ENCODE results near the gene MAPK6. TPM values are rescaled to one million over a fixed set of nuclear protein-coding genes. Genes with fewer than 3 reads are reported as not detected.
"Not testable (repeated sequence)": the region's sequence is repeated elsewhere in the genome, so short reads cannot be mapped to it uniquely, and the experiment has no call there.

The MAPK6 gene
- total RNA-seq, 1 donor: 88.9 TPM

GRCh38 chr15:52096536-52096935, 77.5 kb downstream of the MAPK6 start:
- not testable (repeated sequence) for H3K27me3 ChIP-seq (ENCODE audit: insufficient read depth, low read length); H3K9me3 ChIP-seq (ENCODE audit: low read depth, low read length); H3K4me3 ChIP-seq (ENCODE audit: low read length)
- H3K4me1 ChIP-seq (ENCODE audit: insufficient read depth, low read length): peaks cover 15% of the 10 kb centered on the region

- Histone ChIP-seq H3K27me3 (ENCODE audit: insufficient read depth, low read length) (no peaks in the 10 kb centered on the region), H3K4me1 (ENCODE audit: insufficient read depth, low read length) (peaks cover 18% of the 10 kb centered on the region), H3K4me3 (ENCODE audit: low read length) (no peak overlapping the region), H3K9me3 (ENCODE audit: low read depth, low read length) (no peaks in the 10 kb centered on the region)
Observed at GRCh38 chr15:52097180-52097579, 78.2 kb downstream of the MAPK6 start.

DNA sequence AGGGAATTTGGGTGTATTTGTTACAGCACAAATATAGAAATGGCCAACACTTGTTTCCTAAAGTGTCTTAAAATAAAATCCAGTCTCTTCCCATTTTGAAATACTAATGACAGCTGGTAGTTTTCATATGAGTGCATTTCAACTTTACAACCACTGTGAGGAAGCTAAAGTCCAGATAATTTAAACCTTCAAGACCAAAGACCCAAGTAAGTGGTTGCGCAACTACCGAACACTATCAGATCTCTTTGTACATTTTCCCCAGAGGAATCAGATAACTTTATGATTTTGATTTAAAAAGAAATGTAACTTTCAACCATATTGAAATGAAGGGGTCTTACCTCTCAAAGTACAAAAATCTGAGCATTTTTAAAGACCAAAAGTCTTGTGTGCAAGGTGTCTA, 79.3 kb downstream of the MAPK6 start:
- H3K9me3 ChIP-seq (ENCODE audit: low read depth, low read length): no peaks in the 10 kb centered on the region
- no peaks in the 10 kb centered on the region for H3K27me3 ChIP-seq (ENCODE audit: insufficient read depth, low read length)
- peaks cover 17% of the 10 kb centered on the region for H3K4me1 ChIP-seq (ENCODE audit: insufficient read depth, low read length)
- H3K4me3 ChIP-seq (ENCODE audit: low read length): no peak overlapping the region

- H3K9me3 ChIP-seq (ENCODE audit: low read depth, low read length): no peaks in the 10 kb centered on the region
- H3K4me1 ChIP-seq (ENCODE audit: insufficient read depth, low read length): peaks cover 9% of the 10 kb centered on the region
- H3K27me3 ChIP-seq (ENCODE audit: insufficient read depth, low read length): no peaks in the 10 kb centered on the region
- no peak overlapping the region for H3K4me3 ChIP-seq (ENCODE audit: low read length)
Observed at GRCh38 chr15:52099651-52100272, 80.7 kb downstream of the MAPK6 start.

DNA sequence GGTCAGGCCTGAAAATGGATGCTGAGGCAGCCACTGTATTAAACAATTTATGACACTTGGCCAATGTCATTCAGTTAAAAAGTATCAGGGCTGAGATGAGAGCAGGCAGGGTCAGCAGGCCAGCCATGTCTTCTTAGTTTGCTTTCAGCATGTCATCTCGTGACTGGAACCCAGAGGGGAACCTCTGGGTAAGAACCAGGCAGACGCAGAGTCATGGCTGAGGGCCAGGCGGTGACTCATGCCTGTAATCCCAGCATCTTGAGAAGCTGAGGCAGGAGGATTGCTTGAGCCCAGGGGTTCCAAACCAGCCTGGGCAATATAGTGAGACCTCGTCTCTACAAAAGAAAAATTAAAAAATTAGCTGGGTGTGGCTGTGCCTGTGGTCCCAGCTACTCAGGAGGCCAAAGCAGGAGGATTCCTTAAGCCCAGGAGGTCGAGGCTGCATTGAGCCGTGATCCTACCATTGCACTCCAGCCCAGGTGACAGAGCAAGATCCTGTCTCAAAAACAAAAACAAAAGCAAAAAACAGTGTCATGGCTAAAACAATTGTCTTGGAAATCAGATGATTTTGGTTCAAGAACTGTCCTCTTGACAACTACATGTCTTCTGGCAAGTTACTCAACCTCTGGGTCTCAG, 81.9 kb downstream of the MAPK6 start:
- Histone ChIP-seq H3K9me3 (ENCODE audit: low read depth, low read length) (no peaks in the 10 kb centered on the region), H3K27me3 (ENCODE audit: insufficient read depth, low read length) (no peaks in the 10 kb centered on the region), H3K4me3 (ENCODE audit: low read length) (no peak overlapping the region), H3K4me1 (ENCODE audit: insufficient read depth, low read length) (peaks cover 15% of the 10 kb centered on the region)

- peaks cover 17% of the 10 kb centered on the region for H3K4me1 ChIP-seq (ENCODE audit: insufficient read depth, low read length)
- H3K9me3 ChIP-seq (ENCODE audit: low read depth, low read length): no peaks in the 10 kb centered on the region
- H3K27me3 ChIP-seq (ENCODE audit: insufficient read depth, low read length): no peaks in the 10 kb centered on the region
- H3K4me3 ChIP-seq (ENCODE audit: low read length): no peak overlapping the region
Observed at GRCh38 chr15:52101542-52102323, 82.7 kb downstream of the MAPK6 start.

GRCh38 chr15:52102463-52102862, 83.4 kb downstream of the MAPK6 start:
- Histone ChIP-seq H3K4me1 (ENCODE audit: insufficient read depth, low read length) (peaks cover 14% of the 10 kb centered on the region), H3K27me3 (ENCODE audit: insufficient read depth, low read length) (no peaks in the 10 kb centered on the region), H3K9me3 (ENCODE audit: low read depth, low read length) (no peaks in the 10 kb centered on the region), H3K4me3 (ENCODE audit: low read length) (no peak overlapping the region)

- Histone ChIP-seq H3K4me3 (ENCODE audit: low read length) (no peak overlapping the region), H3K4me1 (ENCODE audit: insufficient read depth, low read length) (peaks cover 14% of the 10 kb centered on the region), H3K9me3 (ENCODE audit: low read depth, low read length) (no peaks in the 10 kb centered on the region), H3K27me3 (ENCODE audit: insufficient read depth, low read length) (no peaks in the 10 kb centered on the region)
Observed at GRCh38 chr15:52103217-52104207, 84.5 kb downstream of the MAPK6 start.

- Histone ChIP-seq H3K9me3 (ENCODE audit: low read depth, low read length) (no peaks in the 10 kb centered on the region), H3K4me3 (ENCODE audit: low read length) (no peak overlapping the region), H3K4me1 (ENCODE audit: insufficient read depth, low read length) (peaks cover 14% of the 10 kb centered on the region), H3K27me3 (ENCODE audit: insufficient read depth, low read length) (no peaks in the 10 kb centered on the region)
Observed at GRCh38 chr15:52104532-52105004, 85.5 kb downstream of the MAPK6 start.

- H3K9me3 ChIP-seq (ENCODE audit: low read depth, low read length): no peaks in the 10 kb centered on the region
- no peak overlapping the region for H3K4me3 ChIP-seq (ENCODE audit: low read length)
- H3K4me1 ChIP-seq (ENCODE audit: insufficient read depth, low read length): peaks cover 14% of the 10 kb centered on the region
- H3K27me3 ChIP-seq (ENCODE audit: insufficient read depth, low read length): peaks cover 4% of the 10 kb centered on the region
Observed at GRCh38 chr15:52105846-52106245, 86.8 kb downstream of the MAPK6 start.

DNA sequence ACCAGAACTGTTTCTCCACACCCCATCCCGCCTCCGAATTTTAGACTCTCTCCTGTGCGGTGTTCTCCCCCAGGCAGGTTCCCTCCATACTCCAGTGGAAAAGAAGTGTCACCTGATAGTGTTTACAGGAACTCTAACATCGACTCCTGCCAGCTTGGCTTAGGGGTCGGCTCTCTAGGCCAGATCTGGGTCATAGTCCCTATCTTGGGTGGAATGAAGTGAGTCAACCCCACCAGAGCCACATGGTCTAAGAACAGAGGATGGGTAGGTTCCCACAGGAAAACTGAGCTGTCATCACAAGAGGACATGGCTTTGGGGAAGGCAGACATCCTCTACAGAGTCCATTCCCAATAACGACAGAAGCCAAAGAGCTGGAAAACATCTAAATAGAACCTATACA, 87.6 kb downstream of the MAPK6 start:
- Histone ChIP-seq H3K9me3 (ENCODE audit: low read depth, low read length) (no peaks in the 10 kb centered on the region), H3K27me3 (ENCODE audit: insufficient read depth, low read length) (peaks cover 8% of the 10 kb centered on the region), H3K4me1 (ENCODE audit: insufficient read depth, low read length) (peaks cover 15% of the 10 kb centered on the region), H3K4me3 (ENCODE audit: low read length) (no peak overlapping the region)

- Histone ChIP-seq H3K4me3 (ENCODE audit: low read length) (no peak overlapping the region), H3K27me3 (ENCODE audit: insufficient read depth, low read length) (peaks cover 10% of the 10 kb centered on the region), H3K9me3 (ENCODE audit: low read depth, low read length) (no peaks in the 10 kb centered on the region), H3K4me1 (ENCODE audit: insufficient read depth, low read length) (peaks cover 17% of the 10 kb centered on the region)
Observed at GRCh38 chr15:52107238-52107637, 88.2 kb downstream of the MAPK6 start.

- Histone ChIP-seq H3K9me3 (ENCODE audit: low read depth, low read length) (no peaks in the 10 kb centered on the region), H3K4me3 (ENCODE audit: low read length) (no peak overlapping the region), H3K27me3 (ENCODE audit: insufficient read depth, low read length) (peaks cover 10% of the 10 kb centered on the region)
Observed at GRCh38 chr15:52109559-52110451, 90.8 kb downstream of the MAPK6 start.

More at GRCh38 chr15:52109559-52110451, 90.8 kb downstream of the MAPK6 start:
- peaks cover 18% of the 10 kb centered on the region for H3K4me1 ChIP-seq (ENCODE audit: insufficient read depth, low read length)
